Activated T-cell treated with anti-CD3 and anti-CD28 coated beads, Interleukin-2, amount 50 U/mL, for 24 hours (primary cell): ENCODE data around the gene RANBP9.

Experiments
- DNase-seq: peaks from one replicate; pipeline ENCODE4 v3.0.0-alpha.2; 2020
- H3K27ac Mint-ChIP-seq: 2 replicates; pipeline ENCODE4 v1.8.0; 2020; ENCODE audit warnings: mild to moderate bottlenecking, mixed read lengths
- H3K27me3 Mint-ChIP-seq: 2 replicates; pipeline ENCODE4 v1.8.0; 2020; ENCODE audit warnings: mixed read lengths
- H3K36me3 Mint-ChIP-seq: 2 replicates; pipeline ENCODE4 v1.8.0; 2020; ENCODE audit warnings: low read depth, mixed read lengths
- H3K4me1 Mint-ChIP-seq: 2 replicates; pipeline ENCODE4 v1.8.0; 2020; ENCODE audit warnings: low read depth, mixed read lengths
- H3K4me3 Mint-ChIP-seq: 2 replicates; pipeline ENCODE4 v1.8.0; 2020; ENCODE audit warnings: mild to moderate bottlenecking, moderate library complexity, mixed read lengths
- H3K9me3 Mint-ChIP-seq: 2 replicates; pipeline ENCODE4 v1.8.0; 2020; ENCODE audit warnings: mixed read lengths

RANBP9 gene

DNA sequence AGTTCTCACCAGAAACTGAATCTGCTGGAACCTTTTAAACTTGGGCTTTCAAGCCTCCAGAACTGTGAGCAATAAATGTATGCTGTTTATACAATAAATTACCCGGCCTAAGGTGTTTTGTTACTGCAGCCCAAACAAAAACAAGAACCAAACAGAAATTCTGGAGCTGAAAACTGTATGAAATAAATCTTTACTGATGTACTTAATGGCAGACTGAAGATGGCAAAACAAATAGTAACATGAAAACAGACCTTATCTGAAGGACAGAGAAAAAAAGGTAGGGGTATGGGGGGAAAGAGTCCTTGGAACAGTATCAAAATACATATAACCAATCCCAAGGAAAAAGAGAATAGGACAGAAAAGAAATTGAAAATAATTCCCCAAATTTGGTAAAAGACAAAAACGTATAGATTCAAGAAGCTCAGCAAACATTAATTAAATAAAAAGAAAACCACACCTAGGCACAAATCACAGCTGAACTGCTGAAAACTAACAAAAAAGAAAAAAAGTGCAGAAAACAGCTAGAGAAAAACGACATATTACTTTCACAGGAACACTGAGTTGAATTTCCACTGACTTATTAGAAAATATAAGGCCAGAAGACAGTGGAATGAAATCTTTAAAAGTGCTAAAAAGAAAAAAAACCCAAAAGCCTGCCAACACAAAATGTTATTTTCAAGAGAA lies 48.8 kb downstream of the RANBP9 start:
- no peak overlapping the region for H3K4me3 Mint-ChIP-seq
- peaks cover 85% of the 10 kb centered on the region for H3K4me1 Mint-ChIP-seq
- H3K27me3 Mint-ChIP-seq = no peaks in the 10 kb centered on the region
- peak overlapping the region; percentile 30 for H3K27ac Mint-ChIP-seq
- H3K9me3 Mint-ChIP-seq = no peaks in the 10 kb centered on the region
- peaks cover 10% of the 10 kb centered on the region for H3K36me3 Mint-ChIP-seq
- DNase-seq = no peak

DNA sequence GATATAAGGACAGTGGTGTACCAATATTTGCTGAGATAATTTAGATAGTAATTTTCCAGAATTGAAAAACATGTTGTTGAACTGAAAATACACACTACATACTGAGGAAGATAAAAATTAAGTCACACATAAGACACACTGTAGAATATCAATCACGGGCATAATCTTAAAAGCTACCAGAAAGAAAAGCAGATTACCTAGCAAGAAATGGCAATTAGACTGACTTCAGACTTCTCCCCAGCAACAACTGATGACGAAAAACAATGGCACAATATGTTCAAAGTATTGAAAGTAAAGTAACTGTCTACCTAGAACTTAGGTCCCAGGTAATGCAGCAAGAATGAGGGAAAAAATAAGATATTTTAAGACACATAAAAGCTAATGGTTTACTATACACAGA lies 50.0 kb downstream of the RANBP9 start:
- Mint-ChIP-seq H3K4me1 (peaks cover 78% of the 10 kb centered on the region), H3K9me3 (no peaks in the 10 kb centered on the region), H3K4me3 (no peak overlapping the region), H3K27ac (no peak overlapping the region), H3K27me3 (no peaks in the 10 kb centered on the region), H3K36me3 (peaks cover 12% of the 10 kb centered on the region)
- no peak for DNase-seq

DNA sequence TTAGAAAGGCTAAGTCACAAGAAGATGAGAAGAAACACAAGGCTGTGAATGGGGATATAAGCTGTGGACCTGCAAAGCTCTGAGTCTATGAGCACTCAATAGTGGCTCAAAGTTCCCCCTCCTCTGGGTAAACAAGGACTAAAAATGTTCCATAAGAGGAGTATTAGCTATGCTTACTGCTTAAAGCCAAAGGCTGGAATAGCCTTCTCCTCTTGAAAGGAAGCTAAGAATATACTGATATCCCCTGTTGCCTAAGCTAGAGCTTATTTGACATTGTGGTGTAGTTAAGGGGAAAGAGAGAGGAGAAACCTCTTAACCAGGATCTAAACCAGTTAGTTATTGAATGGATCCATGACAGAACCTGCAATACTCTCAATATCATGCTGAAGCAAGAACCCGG lies 50.7 kb downstream of the RANBP9 start:
- Mint-ChIP-seq H3K36me3 (peaks cover 13% of the 10 kb centered on the region), H3K4me3 (no peak overlapping the region), H3K27me3 (no peaks in the 10 kb centered on the region), H3K4me1 (peaks cover 74% of the 10 kb centered on the region), H3K9me3 (no peaks in the 10 kb centered on the region), H3K27ac (peak overlapping the region; percentile 0)
- no peak for DNase-seq

DNA sequence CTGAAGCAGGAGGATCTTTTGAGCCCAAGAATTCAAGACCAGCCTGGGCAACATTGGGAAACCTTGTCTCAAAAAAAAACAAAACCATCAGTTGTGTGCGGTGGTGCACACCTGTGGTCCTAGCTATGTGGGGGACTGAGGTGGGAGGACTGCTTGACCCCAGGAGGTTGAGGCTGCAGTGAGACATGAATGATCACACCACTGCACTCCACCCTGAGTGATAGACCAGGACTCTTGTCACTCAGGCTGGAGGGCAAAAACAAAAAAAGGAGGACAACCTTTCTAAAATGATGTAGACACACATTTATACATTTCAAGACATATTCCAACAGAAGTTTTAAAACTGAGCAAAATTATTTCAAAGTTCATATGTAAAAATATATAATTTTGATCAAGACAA lies 51.4 kb downstream of the RANBP9 start:
- H3K36me3 Mint-ChIP-seq = peaks cover 14% of the 10 kb centered on the region
- H3K4me1 Mint-ChIP-seq = peaks cover 73% of the 10 kb centered on the region
- no peaks in the 10 kb centered on the region for H3K27me3 Mint-ChIP-seq
- no peak overlapping the region for H3K4me3 Mint-ChIP-seq
- peak overlapping the region; percentile 50 for H3K27ac Mint-ChIP-seq
- DNase-seq = no peak
- H3K9me3 Mint-ChIP-seq = no peaks in the 10 kb centered on the region

DNA sequence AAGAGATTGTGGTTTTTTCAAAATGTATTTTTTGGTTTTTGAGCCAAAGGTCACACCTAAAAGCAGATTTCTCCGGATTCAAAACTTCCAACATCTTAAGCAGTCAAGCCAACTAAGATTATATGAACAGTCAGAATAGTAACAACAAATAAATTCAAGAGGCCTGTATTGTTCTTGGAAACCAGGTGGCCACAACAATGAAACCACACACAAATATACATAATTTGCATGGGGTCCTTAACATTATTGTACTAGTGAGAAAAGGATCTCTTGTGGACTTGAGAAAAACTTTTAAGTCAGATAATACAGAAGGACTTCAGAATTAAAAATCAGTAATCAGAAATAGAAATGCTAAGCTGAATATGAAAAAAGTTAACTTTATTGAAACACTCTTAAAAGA lies 55.9 kb downstream of the RANBP9 start:
- Mint-ChIP-seq H3K4me1 (peaks cover 39% of the 10 kb centered on the region), H3K9me3 (no peaks in the 10 kb centered on the region), H3K27ac (no peak overlapping the region), H3K4me3 (no peak overlapping the region), H3K36me3 (peaks cover 43% of the 10 kb centered on the region), H3K27me3 (no peaks in the 10 kb centered on the region)
- DNase-seq = no peak

DNA sequence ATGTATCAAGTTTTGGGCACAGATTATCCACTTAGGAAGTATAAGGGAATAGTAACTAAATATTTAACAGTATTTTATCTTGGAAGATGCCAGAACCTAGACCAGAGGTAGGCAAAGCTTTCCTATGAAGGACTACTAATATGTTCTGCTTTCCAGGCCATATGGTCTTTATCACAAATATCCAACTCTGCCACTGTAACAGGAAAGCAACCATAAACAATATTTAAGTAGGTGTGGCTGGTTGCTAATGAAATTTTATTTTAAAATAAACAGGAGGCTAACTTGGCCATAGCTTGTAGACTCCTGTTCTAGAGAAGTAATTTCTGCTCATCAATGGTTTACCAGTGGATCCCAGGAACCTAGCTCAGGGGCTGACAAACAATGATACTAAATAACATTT lies 57.1 kb downstream of the RANBP9 start:
- Mint-ChIP-seq H3K36me3 (peaks cover 50% of the 10 kb centered on the region), H3K27me3 (no peaks in the 10 kb centered on the region), H3K27ac (no peak overlapping the region), H3K9me3 (no peaks in the 10 kb centered on the region), H3K4me1 (peaks cover 35% of the 10 kb centered on the region), H3K4me3 (no peak overlapping the region)
- no peak for DNase-seq

DNA sequence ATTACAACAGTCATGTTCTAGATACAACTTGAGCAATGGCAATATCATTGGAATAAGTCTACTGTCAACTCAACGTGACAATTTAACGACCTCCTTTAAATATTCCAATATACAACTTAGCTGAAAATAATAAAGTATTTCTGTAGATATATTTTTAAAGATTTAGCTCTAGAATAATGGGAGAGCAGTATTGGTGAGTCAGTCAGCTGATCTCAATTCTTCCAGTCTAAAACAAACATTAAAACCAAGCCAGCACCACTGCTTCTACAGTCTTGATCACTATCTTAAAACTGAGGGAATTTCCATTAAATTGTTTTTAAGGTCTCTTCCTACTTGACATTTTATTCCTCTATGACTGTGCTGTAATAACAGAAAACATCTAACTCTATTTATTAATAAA lies 58.3 kb downstream of the RANBP9 start:
- Mint-ChIP-seq H3K4me3 (no peak overlapping the region), H3K36me3 (peaks cover 60% of the 10 kb centered on the region), H3K9me3 (no peaks in the 10 kb centered on the region), H3K27me3 (no peaks in the 10 kb centered on the region), H3K4me1 (peaks cover 31% of the 10 kb centered on the region), H3K27ac (no peak overlapping the region)
- no peak for DNase-seq

DNA sequence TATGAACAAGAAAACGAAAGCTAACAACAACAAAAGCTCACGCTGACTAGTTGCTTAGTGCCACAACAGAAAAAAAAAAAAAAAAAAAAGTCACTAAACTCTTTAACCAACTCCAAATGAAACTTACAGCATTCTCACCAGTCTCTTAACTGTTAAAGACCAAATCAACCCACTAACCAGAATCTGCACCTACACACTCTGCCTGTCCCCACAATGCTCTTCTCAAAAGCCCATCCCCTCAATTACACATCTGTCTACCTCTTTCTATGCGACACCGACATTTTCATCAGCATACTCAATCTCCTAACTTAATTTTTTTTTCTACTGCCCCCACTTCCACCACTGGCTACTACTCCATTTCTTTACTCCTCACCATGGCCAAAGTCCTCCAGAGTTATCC lies 62.2 kb downstream of the RANBP9 start:
- Mint-ChIP-seq H3K27ac (peak overlapping the region; percentile 1), H3K9me3 (no peaks in the 10 kb centered on the region), H3K36me3 (peaks cover 65% of the 10 kb centered on the region), H3K27me3 (no peaks in the 10 kb centered on the region), H3K4me1 (peaks cover 21% of the 10 kb centered on the region), H3K4me3 (no peak overlapping the region)
- no peak for DNase-seq

DNA sequence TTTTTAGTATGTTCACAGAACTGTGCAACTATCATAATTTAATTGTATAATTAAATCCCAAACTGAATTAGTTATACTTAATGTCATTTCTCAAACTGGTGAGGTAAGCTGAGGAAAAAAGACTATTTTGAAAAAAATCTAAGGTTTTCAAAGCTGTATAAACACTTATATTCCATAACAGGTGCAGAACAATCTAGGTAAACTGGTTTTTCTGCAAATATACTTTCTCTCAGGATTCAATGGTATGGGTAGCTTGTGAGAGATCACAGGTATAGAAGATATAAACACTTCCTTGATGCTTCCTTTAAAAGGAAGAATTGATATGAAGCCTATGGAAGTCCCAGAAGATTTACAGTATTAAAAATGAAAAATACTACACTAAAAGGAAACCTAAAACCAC lies 62.8 kb downstream of the RANBP9 start:
- Mint-ChIP-seq H3K27ac (no peak overlapping the region), H3K4me3 (no peak overlapping the region), H3K36me3 (peaks cover 68% of the 10 kb centered on the region), H3K9me3 (no peaks in the 10 kb centered on the region), H3K27me3 (no peaks in the 10 kb centered on the region), H3K4me1 (peaks cover 21% of the 10 kb centered on the region)
- DNase-seq = no peak

DNA sequence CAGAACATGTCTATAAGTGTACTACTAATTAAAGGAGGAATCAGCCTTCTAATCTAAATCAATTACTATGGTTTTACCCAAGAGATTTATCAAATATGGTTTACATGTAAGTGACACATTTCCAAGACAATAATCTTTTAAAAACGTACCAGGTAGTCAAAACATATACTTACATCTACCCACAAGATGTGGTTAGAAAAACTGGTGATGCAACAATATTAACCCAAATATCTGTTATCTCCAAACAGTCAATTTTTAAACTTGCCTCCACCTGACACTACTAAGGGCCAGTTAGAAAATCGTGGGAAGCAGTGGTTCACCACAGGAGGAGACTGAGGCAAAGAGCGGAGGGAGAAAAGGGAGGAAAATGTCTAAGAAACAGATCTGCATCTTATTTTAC lies 68.5 kb downstream of the RANBP9 start:
- no peak for DNase-seq
- no peak overlapping the region for H3K4me3 Mint-ChIP-seq
- no peaks in the 10 kb centered on the region for H3K27me3 Mint-ChIP-seq
- H3K36me3 Mint-ChIP-seq = peaks cover 77% of the 10 kb centered on the region
- H3K4me1 Mint-ChIP-seq = peaks cover 37% of the 10 kb centered on the region
- no peaks in the 10 kb centered on the region for H3K9me3 Mint-ChIP-seq
- peak overlapping the region; percentile 19 for H3K27ac Mint-ChIP-seq

DNA sequence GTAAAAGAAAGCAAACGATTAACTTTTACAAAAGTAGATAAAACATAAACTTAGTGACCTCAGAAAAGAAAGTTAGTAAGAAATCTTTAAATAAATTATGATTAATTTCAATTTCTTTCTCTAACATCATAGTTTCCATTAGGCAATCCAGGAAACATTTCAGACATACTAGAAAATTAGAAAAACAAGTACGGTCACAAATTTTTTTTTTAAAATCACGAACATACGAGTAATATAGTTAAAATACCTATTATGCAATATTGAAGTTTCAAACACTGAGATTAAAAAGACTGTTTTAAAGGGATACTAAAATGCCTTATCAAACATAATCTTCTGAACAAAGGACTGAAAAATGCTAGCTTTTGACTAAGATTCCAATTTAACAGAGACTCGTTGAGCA lies 70.3 kb downstream of the RANBP9 start:
- H3K9me3 Mint-ChIP-seq = no peaks in the 10 kb centered on the region
- DNase-seq = no peak
- no peak overlapping the region for H3K4me3 Mint-ChIP-seq
- H3K36me3 Mint-ChIP-seq = peaks cover 86% of the 10 kb centered on the region
- peaks cover 47% of the 10 kb centered on the region for H3K4me1 Mint-ChIP-seq
- H3K27ac Mint-ChIP-seq = peak overlapping the region; percentile 90
- no peaks in the 10 kb centered on the region for H3K27me3 Mint-ChIP-seq

DNA sequence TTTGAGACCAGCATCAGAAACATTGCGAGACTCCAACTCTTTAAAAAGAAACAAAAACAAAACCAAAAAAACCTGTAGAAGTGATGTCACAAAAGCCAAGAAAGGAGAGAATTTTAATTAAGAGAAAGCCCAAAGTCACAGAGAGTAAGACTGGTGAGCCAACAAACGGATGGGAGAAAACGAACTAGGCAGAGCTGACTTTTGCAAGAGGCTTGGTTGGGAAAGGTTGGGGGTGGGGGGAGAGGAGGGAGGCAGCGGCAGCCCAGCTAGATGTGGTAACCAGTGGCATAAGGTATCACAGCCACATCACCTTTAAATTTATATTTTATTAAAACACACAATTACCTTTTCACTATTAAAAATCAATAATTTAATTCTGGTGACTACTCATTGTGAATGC lies 73.0 kb downstream of the RANBP9 start:
- H3K9me3 Mint-ChIP-seq = no peaks in the 10 kb centered on the region
- H3K4me1 Mint-ChIP-seq = peaks cover 60% of the 10 kb centered on the region
- H3K36me3 Mint-ChIP-seq = peaks cover 86% of the 10 kb centered on the region
- H3K27me3 Mint-ChIP-seq = no peaks in the 10 kb centered on the region
- peak overlapping the region; percentile 20 for H3K27ac Mint-ChIP-seq
- H3K4me3 Mint-ChIP-seq = no peak overlapping the region
- no peak for DNase-seq

DNA sequence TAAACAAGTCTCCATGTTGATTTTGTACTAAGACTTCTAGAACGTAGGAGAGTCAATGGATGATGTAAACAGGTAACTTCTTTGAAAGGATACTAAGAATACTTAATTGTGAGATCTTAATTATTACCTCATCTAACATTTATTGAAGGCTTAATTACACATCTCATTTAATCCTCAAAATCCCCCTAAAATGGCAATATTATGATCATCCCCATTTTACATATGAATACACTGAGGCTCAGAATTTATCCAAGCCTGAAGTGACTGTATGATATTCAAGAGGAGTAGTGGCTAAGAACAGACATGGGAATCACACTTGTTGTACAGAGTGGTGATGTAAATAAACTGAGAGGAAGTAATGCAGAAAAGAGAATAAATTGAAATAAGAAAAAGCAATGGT lies 73.6 kb downstream of the RANBP9 start:
- Mint-ChIP-seq H3K4me1 (peaks cover 53% of the 10 kb centered on the region), H3K27ac (peak overlapping the region; percentile 20), H3K27me3 (no peaks in the 10 kb centered on the region), H3K9me3 (no peaks in the 10 kb centered on the region), H3K36me3 (peaks cover 84% of the 10 kb centered on the region), H3K4me3 (no peak overlapping the region)
- no peak for DNase-seq

DNA sequence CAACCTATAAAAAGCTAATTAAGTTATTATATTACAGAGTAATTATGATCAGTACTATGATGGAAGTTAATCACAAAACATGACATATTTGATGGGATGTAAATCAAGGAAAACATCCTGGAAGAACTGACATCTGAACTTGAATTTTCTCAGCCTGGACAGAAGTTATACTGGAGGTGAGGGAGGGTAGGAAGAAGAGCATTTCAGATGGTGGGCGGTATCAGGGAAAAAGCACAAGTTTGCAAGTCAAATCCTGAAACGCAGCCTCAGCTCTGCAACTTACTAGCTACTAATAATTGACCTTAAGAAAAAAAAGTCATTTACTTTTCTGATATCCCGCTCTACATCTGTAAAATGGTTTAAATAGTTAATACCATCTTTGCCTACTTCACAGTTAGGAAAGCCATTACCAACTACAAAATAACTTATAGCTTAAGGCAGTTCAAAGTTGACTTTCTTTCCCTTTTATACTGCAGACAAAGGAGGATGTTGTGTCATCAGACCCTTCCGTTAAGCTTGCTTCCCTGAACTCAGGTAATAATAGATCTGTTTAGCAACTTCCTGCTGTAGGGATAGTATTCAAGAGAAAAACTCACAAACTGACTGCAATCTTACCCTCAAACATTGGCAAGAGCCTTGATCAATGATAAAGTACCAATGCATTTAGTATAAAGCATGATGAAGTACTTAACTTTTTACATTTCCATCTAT lies 75.5 kb downstream of the RANBP9 start:
- no peaks in the 10 kb centered on the region for H3K9me3 Mint-ChIP-seq
- no peaks in the 10 kb centered on the region for H3K27me3 Mint-ChIP-seq
- H3K36me3 Mint-ChIP-seq = peaks cover 87% of the 10 kb centered on the region
- peak overlapping the region; percentile 11 for H3K27ac Mint-ChIP-seq
- DNase-seq = no peak
- peaks cover 53% of the 10 kb centered on the region for H3K4me1 Mint-ChIP-seq
- no peak overlapping the region for H3K4me3 Mint-ChIP-seq

DNA sequence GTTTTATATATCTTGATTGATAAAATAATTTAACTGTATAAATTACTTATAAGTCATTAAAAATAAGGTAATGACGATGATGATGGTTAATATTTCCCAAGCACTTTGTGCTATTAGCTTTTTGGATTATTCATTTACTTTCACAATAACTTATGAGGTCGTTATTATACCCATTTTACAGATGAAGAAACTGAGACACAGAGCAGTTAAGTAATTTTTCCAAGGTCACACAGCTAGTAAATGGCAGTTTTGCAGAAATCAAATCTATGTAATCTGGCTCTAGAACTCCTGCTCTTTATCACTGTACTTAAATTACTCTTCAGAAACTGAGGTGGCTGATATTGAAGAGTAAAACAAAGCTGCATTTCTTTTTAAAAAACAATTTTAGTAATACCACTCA lies 78.3 kb downstream of the RANBP9 start:
- no peaks in the 10 kb centered on the region for H3K27me3 Mint-ChIP-seq
- no peaks in the 10 kb centered on the region for H3K9me3 Mint-ChIP-seq
- no peak for DNase-seq
- no peak overlapping the region for H3K4me3 Mint-ChIP-seq
- H3K4me1 Mint-ChIP-seq = peaks cover 65% of the 10 kb centered on the region
- peaks cover 89% of the 10 kb centered on the region for H3K36me3 Mint-ChIP-seq
- H3K27ac Mint-ChIP-seq = no peak overlapping the region
